Activated CD4-positive, CD25-positive, alpha-beta regulatory T cell (primary cell): ENCODE data around the gene STAT3.
"Not testable (repeated sequence)": the region's sequence is repeated elsewhere in the genome, so short reads cannot be mapped to it uniquely, and the experiment has no call there.

Experiments
- DNase-seq, 4 experiments: peaks; one replicate each; lab custom pipeline; 2025; lab: John Stamatoyannopoulos, UW

Gene STAT3

DNA sequence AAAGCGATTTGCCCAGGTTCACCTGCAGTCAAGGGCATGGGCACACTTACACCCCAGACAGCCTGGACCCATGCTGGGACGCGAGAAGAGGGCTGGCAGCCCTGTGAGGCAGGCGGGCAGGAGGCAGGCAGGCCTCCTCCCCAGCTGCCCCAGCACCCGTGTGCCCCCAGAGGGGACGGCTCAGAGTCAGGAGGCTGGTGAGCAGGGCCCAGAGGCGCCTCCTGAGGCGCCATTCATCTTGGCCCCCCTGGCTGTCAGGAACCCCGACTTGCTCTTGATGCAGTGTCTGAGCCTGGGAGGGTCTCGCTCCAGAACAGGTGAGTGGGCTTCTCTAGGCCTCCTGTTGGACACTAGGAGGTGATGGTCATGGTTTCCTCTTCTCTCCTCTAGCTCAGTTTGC, 88.9 kb downstream of the STAT3 start:
- not testable (repeated sequence) for DNase-seq

GRCh38 chr17:42297775-42298174, 90.5 kb downstream of the STAT3 start:
- DNase-seq = not testable (repeated sequence)

DNA sequence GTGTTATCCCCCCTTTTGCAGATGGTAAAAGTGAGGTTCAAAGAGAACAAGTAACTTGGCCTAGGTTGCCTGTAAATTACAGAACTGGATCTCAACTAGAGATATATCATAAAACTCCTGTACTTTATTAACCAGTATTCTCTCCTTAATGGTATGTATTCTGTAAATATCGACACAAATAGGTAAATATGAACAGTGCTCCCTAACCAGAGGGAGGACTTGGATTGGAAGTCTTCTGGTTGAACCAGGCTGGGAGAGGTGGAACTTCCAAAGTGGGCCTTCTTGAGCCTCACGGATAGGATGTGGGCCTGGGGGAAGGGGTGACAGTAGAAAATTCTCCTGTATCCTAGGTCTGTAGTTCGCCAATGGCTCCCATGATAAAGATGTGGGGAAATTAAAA, 92.2 kb downstream of the STAT3 start:
- no peak for DNase-seq

DNA sequence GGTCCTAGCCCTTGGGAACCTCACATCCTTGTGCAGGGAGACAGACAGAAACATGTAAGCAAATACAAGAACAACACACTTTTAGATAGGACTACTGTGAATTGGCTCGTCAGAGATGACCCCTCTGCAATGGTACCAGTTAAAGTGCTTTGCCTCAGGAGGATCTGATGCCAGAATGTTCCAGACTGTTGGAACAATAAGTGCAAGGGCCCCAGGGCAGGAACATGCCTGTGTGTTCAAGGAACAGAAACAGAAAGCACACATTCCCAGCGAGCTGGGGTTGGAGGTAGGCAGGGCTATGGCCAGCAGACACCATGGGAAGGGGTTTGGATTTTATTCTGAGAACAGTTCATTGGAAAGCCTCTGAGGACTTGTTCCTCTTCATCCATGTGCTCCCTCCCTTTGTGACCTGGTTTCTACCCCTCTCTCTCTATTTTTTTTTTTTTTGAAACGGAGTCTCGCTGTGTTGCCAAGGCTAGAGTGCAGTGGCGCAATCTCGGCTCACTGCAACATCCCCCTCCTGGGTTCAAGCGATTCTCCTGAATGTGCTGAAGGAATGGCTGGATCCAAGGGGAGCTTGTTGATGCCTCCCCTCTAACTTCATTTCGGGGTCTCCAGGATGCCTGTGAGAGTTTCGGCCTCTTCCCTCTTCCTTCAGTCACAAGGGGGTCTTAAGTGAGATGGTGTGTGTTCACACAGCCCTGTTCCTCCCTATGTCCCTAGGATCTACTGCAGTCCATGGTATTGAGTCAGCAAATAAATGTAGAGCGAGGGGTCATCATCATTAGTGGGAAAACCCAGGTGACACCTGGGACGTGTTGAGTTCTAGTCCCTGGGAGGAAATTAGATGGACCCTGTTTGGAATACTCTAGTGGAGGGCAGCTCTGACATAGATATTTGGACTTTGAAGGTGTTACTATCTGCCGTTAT, 93.5 kb downstream of the STAT3 start:
- DNase-seq = no peak

- DNase-seq = no peak
Observed at GRCh38 chr17:42291129-42291528, 97.1 kb downstream of the STAT3 start.

DNA sequence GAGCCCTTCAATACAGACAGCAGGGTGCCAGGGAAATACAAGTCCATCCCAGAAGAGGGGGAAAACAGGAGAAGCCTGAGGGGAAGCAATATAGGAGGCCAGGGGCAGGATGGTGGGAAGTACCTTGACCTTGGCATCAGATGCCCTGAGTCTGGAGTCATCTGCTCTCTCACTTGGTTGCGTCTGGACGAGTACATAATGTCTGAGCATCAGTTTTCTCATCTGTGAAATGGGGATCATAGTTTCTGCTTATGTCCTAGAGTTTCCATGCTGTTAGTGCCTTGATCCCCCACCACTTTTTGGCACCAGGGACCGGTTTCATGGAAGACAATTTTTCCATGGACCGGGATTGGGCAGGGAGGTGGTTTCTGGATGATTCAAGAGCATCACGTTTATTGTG, 97.7 kb downstream of the STAT3 start:
- DNase-seq = no peak

GRCh38 chr17:42289611-42290181, 98.5 kb downstream of the STAT3 start:
- no peak for DNase-seq

DNA sequence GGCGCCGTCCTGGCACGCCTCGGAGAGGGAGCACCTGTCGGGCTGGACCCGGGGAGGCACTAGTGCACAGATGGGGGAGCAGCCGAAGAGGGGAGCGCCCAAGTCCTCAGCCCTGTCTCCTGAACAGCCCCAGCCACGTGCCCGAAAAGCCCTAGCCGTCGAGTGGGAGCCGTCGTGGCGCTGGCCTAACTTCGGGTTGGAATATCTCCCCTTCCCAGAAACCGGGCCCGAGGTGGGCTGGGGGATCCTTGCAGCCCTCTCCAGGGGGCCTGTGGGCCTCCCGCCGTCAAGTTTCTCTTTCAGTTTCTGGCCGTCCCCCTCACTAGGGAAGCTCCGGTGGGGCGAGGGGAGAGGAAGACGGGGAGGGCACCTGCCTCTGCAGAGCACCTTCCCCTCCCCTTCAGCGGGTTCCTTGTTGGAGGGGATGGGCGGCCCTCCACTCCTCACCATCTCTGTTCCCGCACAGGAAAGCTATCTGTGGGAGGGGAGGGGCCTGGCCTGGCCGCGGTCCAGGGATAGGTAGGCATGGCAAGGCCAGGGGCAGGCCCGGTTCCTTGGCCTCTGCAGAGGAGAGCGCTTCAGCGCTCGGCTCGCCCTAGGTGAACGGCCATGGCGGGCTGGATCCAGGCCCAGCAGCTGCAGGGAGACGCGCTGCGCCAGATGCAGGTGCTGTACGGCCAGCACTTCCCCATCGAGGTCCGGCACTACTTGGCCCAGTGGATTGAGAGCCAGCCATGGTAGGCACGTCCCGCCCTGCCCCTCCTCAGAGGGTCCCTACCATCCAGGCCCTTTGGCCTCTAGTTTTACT, 99.2 kb downstream of the STAT3 start:
- DNase-seq = peak in 3 of 4 experiments; percentile 22 to 46 (median 26)

DNA sequence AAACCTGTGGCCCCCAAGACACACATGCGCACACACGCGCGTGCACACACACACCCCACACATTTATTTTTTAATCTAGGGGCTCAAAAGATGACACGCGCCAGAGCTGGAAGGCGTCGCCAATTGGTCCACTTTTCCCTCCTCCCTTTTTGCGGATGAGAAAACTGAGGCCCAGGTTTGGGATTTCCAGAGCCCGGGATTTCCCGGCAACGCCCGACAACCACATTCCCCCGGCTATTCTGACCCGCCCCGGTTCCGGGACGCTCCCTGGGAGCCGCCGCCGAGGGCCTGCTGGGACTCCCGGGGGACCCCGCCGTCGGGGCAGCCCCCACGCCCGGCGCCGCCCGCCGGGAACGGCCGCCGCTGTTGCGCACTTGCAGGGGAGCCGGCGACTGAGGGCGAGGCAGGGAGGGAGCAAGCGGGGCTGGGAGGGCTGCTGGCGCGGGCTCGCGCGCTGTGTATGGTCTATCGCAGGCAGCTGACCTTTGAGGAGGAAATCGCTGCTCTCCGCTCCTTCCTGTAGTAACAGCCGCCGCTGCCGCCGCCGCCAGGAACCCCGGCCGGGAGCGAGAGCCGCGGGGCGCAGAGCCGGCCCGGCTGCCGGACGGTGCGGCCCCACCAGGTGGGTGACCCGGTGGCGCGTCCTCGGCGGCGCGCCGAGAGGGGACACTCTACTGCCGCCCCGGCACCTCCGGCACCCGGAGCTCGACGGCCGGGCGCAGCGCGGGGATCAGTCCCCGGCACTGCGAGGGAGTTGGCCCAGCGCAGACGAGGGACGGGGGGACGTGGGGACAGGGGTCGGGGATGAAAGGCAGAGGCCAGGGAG, 100.1 kb downstream of the STAT3 start, which contains the start of gene STAT5A:
Gene STAT5A, plus strand, starts transcription at position 522 of the 826 bp plus-strand sequence. CDS start 914 bp downstream, outside the sequence.
- DNase-seq = peak; percentile 29 to 72 (median 50)

DNA sequence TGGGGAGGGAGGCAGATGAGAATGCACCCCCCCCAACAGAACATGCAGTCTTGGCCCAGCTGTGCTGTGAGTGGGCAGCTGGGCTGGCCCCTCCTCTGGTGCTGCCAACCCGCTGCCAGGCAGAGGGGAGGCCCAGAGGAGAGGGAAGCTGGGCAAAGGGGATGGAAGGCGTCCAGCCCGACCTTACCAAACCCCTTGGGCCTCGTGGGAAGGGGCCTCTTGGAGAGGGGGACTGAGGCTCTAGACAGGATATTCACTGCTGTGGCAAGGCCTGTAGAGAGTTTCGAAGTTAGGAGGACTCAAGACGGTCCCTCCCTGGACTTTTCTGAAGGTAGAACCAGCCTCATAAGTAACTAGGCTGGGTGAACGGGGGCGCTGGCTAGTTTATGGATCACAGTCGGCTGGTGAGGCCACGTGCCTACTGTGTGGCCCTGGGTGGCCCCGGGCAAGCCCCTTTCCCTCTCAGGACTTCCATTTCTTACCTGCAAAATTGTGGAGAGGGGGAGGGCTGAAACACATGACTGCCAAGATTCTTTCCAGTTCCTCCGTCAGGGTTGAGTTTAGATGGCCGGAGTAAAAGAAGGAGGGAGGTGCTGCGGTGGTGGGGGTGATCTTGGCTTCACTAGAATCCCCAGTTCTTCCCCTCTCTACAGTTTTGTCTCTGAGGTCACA, 100.8 kb downstream of the STAT3 start:
- DNase-seq = no peak

DNA sequence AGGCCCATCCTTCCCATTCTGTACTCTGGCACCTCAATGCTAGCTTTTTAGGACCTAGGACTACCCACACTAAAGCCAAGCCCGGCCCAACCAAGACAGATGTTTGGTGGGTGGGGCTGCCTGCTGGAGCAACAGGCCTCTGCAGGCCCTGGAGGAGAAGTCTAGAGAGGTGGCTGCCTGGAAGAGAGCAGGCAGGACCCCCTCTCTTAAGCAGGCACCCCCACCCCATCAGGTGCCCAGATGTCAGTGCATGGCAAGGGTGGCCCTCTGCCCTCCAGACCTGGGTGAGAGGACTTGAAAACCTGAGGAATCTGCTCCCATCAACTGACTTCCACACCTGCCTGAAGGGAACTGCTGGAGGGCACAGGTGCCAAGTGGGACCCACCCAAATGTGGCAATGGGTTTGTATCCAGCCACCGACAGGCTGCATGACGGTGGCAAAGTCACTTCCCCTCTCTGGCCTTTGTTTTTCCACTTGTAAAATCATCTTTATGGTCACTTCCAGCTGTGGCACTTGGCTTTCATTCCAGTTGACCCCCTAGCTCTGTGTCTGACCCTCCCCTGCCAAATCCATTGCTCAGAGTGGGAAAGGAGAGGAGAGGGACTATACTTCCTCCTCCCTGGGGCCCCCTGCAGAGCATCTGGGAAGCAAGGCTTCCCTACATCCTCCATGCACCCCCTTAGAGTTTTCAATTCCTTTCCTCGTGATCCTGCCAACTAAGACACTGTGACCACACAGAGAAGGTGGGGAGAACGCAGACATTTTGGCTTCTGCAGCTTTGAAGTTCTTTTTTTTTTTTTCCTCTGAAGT, 101.6 kb downstream of the STAT3 start:
- no peak for DNase-seq

GRCh38 chr17:42285346-42286050, 102.7 kb downstream of the STAT3 start:
- no peak for DNase-seq

GRCh38 chr17:42284566-42284965, 103.7 kb downstream of the STAT3 start:
- no peak for DNase-seq

DNA sequence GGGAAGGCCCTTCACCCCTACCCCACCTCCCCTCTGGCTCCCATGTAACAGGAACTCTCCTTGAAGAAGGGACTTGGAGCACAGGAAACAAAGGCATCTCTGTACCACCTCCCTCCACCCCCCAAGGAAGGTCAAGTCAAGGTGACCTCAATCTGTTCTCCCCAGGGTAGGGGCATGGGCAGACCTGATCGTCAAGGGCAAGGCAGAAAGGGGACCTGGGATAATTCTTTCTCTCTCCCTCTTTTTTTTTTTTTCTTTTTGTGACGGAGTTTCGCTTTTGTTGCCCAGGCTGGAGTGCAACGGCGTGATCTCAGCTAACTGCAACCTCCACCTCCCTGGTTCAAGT, 104.2 kb downstream of the STAT3 start:
- no peak for DNase-seq

GRCh38 chr17:42283241-42284023, 104.8 kb downstream of the STAT3 start:
- no peak for DNase-seq

GRCh38 chr17:42282478-42283080, 105.7 kb downstream of the STAT3 start:
- no peak for DNase-seq

DNA sequence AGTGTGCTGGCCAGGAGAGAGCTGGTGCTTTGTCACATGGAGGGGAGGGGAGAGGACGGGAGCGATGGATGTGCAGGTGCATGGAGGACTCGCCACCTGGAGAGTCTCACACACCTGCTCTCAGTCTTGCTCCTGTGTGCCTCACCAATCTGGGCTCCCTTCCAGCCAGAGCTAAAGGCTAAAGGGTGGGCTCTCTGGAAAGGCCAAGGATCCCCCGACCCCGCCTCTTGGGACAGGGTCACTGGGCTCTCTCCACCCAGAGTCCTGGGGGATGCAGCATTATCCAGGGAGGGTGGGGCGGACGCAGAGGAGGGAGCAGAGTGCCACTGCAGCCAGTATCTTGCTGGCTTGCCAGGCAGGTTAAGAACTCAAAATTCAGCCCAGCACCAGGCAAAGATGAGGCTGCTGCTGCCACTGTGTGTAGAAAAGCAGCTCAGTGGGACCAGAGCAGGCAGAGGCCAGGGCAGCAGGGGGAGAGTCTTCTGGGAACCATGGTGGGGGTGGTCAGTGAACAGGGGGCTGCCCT, 106.6 kb downstream of the STAT3 start:
- no peak for DNase-seq
